GM19238 (cell line): ENCODE measurements around the gene VWF.
"Not testable (repeated sequence)": the region's sequence is repeated elsewhere in the genome, so short reads cannot be mapped to it uniquely, and the experiment has no call there.

ENCODE experiments used
- DNase-seq: peaks from one replicate; pipeline ENCODE4 v3.0.0; 2011; ENCODE audit warnings: low spot score; ENCODE audit not compliant: insufficient read length

Gene VWF

GRCh38 chr12:6106218-6106617 lies 18.3 kb downstream of the VWF start:
- DNase-seq: no peak

- DNase-seq: no peak
These were observed 19.6 kb downstream of the VWF start for GRCh38 chr12:6104842-6105241.

- no peak for DNase-seq
These were observed 20.4 kb downstream of the VWF start for GRCh38 chr12:6104027-6104426.

DNA sequence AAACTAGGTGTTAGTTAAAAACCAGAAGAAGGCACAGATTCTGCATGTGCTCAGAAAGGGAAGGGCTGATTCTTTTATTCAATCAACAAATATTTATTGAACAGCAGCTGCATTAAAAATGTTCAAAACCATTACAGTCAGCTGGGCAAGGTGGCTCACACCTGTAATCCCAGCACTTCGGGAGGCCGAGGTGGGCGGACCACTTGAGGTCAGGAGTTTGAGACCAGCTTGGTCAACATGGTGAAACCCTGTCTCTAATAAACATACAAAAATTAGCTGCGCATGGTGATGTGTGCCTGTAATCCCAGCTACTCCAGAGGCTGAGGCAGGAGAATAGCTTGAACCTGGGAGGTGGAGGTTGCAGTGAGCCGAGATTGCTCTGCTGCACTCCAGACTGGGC lies 22.4 kb downstream of the VWF start:
- DNase-seq: not testable (repeated sequence)

DNA sequence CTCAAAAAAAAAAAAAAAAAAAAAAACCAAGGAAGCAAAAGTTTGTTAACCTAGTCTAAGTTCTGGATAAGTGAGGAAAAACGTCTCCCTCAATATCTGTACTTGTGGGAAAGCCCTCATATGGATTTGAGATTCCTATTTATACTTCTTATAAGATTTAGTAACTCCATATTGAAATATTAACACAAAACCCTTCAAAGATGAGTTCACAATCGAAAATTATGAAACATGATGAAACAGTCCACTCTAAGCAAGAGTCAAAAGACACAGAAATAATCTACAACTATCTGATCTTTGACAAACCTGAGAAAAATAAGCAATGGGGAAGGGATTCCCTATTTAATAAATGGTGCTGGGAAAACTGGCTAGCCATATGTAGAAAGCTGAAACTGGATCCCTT lies 25.2 kb downstream of the VWF start:
- no peak for DNase-seq

DNA sequence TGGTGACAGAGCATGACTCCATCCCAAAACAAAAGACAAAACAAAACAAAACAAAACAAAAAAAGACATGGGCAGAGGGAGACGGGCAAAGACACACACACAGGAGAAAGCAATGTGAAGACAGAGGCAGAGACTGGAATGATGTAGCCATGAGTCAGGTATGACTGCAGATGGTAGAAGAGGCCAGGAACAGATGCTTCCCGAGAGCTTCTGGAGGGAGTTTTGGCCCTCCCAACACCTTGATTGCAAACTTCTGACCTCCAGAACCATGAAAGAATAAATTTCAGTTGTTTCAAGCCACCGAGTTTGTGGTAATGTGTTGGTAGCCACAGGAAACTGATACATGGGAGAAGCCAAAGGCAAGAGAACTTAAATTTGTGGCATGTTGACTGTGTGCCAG lies 27.1 kb downstream of the VWF start:
- DNase-seq: no peak

DNA sequence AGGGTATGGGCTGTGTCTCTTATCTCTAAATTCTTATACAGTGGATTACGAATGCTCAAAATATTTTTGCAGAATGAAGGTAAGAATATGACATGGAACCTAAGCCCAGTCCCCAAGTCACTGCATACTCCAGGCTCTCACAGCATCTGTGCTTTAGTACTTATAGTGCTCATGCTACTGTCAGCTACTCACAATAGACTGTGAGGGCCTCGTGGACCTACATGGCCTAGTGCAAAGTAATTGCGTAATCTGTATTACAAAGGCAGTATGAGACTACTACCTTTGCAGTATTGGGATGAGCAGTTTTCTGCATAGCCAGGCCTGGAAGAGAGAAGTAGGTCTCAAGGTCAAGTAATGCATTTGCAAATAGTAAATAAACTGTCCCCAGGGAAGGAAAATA lies 27.9 kb downstream of the VWF start:
- DNase-seq: no peak

DNA sequence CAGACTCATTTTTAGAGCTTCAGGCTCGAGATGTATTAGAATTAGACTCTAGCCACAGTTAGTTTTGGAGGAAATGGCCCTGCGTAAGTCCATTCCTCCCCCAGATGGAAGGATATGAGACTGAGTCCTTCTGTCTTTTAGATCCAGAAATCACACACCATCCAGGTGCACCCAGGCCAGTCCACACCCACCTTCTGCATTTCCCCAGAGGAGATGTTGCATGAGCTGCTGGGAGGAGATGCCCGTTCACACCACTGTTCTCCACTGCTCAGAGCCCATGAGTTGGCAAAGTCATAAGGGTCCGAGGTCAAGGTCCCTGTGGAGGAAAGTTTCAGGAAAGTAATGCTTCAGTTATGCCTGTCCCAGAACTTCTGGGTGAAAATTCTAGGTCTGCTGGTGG lies 29.2 kb downstream of the VWF start:
- DNase-seq: no peak

DNA sequence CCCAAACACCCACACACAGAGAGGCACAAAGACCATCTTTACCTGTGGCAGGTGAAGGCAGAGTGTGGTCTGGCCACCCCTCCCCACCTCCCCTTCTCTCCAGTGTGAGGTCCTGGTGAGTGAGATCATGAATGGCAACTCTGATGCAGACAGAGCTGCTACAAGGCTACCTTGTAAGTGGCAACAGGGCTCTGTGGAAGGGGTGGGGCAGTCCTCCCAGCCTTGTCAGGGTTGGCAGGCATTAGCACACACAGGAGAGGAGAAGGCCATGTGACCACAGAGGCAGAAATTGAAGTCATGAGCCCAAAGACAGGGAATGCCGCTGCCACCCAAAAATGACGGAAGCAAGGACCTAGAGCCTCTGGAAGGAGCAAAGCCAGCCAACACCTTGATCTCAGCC lies 30.7 kb downstream of the VWF start:
- no peak for DNase-seq

DNA sequence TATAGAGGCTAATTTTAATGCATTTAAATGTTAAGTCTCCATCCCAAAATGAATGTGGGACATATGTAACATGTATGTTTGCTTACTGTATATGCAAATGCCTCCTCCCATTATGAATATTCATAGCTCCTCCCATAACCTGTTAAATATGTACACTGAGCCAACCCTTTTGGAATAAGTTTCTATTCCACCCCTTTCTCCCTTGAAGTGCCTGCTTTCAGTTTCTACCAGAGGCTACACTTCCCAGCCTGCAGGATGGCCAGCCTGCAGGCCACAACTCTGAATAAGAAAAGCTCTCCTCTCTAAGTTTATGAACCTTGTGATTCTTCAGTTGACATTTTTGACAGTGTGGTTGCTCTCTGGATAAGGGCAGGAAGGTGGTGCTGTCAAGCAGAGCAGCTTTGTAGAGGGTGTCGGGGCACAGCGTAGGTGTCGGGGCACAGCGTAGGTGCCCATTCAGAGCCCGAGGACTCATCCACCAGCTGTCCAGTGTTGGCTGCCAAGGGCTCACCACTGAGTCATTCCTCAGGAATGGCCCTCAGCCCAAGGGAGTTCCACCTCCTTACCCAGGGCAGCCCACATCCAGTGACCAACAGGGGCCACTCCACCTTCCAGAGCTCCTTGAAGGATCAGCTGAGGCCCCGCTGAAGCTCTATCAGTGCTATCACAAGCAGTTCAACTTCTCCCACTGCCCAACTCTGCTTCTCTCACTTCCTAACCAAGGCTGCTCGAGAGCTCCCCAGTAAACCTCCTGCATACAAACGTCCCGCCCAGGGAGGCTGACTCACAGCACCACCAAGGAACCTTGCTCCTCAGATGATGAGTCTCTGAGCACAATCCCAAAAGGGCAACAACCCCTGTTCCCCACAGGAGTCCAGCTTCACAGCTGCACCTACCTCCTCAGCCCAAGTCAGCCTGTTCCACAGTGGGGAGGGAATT lies 31.4 kb downstream of the VWF start:
- DNase-seq: no peak

GRCh38 chr12:6091786-6092566 lies 32.5 kb downstream of the VWF start:
- no peak for DNase-seq

DNA sequence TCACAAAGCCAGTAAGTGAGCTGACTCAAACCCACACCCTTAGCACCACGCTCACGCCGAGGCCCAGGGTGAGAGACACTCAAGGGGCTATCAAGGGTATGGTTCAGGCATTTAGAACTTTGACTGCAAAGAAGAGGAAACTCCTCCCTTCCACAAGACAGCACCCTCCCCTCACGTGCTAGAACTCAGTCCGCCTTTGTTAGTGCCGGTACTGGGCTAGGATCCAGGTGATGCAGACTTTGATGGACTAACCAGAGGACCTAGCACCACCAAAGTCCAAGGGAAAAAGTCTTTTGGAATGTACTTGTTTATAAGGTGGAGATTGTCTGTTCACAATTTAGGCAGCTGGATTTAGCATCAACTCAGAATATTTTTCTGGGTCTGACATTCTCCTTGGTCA lies 33.7 kb downstream of the VWF start:
- no peak for DNase-seq

GRCh38 chr12:6088921-6089747 lies 35.3 kb downstream of the VWF start:
- no peak for DNase-seq

DNA sequence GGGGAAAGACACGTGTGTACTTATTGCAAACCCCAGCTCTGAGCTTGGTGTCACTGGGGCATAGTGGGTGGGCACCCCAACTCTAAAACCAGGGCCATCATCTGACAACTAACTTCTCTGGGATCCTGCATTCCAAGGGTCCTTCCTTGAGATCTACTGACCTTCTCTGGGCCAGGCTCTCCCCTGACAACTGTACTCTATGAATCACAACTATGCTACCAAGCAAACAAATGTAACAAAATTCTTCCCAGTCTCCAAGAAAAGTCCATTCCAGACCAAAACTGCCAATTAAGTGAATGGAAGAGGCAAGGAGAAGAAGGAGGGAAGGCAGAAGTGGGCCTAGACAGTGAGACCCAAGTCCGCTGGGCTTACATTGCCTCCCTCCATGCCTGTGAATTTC lies 38.2 kb downstream of the VWF start:
- DNase-seq: no peak

DNA sequence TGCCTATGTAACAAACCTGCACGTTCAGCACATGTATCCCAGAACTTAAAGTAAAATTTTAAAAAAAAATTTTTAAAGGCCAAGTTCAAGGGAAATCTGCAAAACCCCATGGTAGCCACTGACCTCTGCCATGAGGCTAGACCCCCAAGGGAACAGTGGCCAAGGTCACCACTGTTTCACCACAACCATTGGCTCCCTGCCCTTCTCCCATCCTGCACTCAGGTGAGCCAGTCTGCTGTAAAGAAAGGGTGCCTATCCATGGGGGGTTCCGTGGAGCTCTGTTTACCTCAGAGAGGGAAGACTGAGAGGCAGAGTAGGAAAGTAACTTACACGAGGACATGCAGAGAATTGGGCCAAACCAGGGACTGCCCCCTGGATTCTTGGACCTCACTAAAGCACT lies 38.6 kb downstream of the VWF start:
- no peak for DNase-seq

DNA sequence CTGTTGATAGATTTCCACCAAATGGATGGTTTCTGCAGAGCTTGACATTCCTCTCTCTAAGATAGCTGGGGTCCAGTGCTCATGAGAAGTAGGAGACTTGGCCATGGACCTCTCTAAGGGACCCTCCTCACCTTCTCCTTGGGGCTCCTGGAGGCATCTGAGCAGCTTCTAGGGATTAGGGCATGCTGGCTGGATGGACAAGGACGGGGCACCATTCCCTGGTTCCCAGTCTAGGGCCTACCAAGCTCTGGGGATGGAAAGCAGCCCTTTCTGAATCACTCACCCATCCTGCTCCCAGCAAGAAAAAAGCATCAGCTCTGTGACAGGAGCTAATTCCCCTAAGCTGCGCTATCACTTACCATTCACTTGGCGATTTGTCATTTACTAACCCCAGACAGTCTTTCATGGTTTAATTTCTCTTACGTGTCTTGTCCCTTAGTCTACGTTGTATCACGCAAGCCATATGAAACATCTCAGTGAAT lies 39.5 kb downstream of the VWF start:
- no peak for DNase-seq

- DNase-seq: no peak
These were observed 40.1 kb downstream of the VWF start for GRCh38 chr12:6084261-6084968.

DNA sequence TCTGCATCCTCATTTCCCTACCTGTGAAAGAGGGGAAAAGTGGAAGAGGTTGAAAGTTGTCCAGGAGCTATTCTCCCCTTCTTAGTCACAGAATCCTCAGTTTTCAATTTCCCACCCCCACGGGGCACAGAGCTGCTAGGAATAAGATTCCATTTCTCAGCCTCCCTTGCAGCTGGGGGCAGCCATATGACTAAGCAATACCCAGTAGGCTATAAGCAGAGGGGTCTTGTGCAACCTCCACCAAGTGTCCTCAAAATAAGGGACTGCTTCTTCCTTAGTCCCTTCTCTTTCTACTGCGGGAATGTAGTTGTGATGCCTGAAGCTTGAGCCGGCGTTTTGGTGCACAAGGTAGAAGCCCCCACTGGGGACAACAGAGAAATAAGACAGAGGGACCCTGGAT lies 40.9 kb downstream of the VWF start:
- no peak for DNase-seq

DNA sequence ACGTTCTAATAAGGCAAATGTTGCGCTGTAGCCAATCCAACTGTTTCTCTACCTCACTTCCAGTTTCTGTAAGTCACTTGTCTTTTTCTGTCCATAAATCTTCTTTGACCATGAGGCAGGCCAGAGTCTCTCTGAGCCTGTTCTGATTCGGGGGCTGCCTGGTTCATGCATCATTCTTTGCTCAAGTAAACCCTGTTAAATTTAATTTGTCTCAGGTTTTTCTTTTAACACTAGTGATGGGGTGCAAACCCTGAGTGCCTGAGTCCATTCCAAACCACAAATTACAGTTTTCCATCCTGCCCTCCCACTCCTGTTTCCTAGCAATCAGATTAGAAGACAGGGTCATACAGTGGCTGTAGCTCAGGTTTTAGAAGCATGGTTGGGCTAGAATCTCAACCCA lies 41.9 kb downstream of the VWF start:
- no peak for DNase-seq

DNA sequence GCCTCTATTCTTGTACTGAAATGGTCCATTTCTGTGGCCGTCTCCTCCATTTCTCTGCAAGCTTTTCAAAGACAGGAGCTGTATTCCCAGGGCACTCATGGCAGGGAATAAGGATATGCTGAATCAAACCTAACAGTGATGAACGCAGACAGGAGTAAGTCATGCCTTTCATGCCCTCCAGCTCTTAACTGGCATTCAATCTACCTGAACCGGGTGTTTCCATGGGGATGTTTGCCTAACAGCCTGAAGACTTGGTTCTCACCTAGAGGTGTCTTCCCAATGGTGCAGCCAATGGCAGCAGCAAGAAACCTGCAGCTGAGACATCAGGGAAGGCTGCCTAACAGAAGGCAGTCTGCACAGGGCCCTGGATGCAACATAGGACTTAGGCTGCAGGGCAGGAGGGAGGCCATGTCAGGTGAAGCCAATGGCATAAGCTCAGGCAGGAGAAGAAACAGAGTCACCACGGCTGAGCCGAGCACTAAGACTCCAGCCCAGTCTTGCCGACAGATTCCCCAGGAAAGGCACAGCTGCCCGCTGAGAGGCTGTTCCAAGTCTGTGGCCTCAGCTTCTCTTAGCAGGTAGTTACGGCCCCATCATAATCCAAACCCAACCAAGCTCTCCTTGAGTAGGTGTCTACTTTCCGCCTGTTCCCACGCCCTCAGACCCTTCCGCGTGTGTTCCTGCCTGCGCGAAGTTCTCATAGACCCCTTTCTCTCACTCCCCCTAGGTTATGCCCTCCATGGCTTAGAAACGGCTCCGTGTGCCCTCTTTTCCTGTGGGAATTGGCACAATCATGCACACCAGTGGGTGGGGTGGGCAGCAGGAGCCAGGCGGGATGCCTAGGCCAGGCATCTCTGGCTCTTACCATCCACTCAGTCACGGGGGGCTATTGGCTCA lies 44.1 kb downstream of the VWF start:
- DNase-seq: no peak
